HepG2 (cell line): ENCODE measurements around the gene SETD2. TPM values are rescaled to one million over a fixed set of nuclear protein-coding genes. Genes with fewer than 3 reads are reported as not detected.

Experiments
- CHD2 ChIP-seq: IDR thresholded peaks from 2 replicates; pipeline ENCODE4 v1.6.1; 2011; ENCODE audit warnings: low read depth, low read length, improper control_type of control experiment
- CHD4 ChIP-seq: fragments of 200-600 bp; sonication (generic); IDR thresholded peaks from 2 replicates; pipeline ENCODE4 v1.7.0; 2017; ENCODE audit warnings: mild to moderate bottlenecking, low read length, borderline replicate concordance
- FOSL2 ChIP-seq: sonication (generic); formaldehyde crosslinking; IDR thresholded peaks from 2 replicates; pipeline ENCODE4 v1.4.0; 2020; ENCODE audit warnings: missing genetic modification reagents
- FOXC1 ChIP-seq: sonication (generic); formaldehyde crosslinking; IDR thresholded peaks from 2 replicates; pipeline ENCODE4 v1.8.0; 2022; ENCODE audit warnings: mild to moderate bottlenecking, missing genetic modification reagents, borderline replicate concordance
- GATA4 ChIP-seq: sonication (generic); IDR thresholded peaks from 2 replicates; pipeline ENCODE4 v1.6.1; 2016; ENCODE audit warnings: antibody characterized with exemption, low read depth, borderline replicate concordance
- HNF4G ChIP-seq, 2 experiments: sonication (generic) in 1 of 2; formaldehyde crosslinking in 1 of 2; IDR thresholded peaks; 2 replicates each; pipeline versions ENCODE4 v1.4.0 to v1.6.1; 2011 to 2020; ENCODE audit warnings: borderline replicate concordance in 2 of 2, low read depth in 2 of 2, mild to moderate bottlenecking in 2 of 2, low read length in 1 of 2, missing genetic modification reagents in 1 of 2, moderate library complexity in 1 of 2
- IKZF1 ChIP-seq: fragments of 450-650 bp; IDR thresholded peaks from 2 replicates; pipeline ENCODE4 v1.7.1; 2016
- ISX ChIP-seq: sonication (generic); formaldehyde crosslinking; conservative IDR thresholded peaks from 2 replicates; pipeline ENCODE4 v1.5.0; 2020; ENCODE audit warnings: missing genetic modification reagents
- MAFF ChIP-seq: IDR thresholded peaks from 2 replicates; pipeline ENCODE4 v1.6.1; 2011; ENCODE audit warnings: low read depth, low read length, improper control_type of control experiment
- MIXL1 ChIP-seq: IDR thresholded peaks from 2 replicates; pipeline ENCODE4 v1.6.1; 2016
- NBN ChIP-seq: fragments of 450-650 bp; conservative IDR thresholded peaks from 2 replicates; pipeline ENCODE4 v1.6.1; 2017
- NCOR1 ChIP-seq: fragments of 200-600 bp; sonication (generic); IDR thresholded peaks from 2 replicates; pipeline ENCODE4 v1.7.0; 2017; ENCODE audit warnings: antibody characterized with exemption, low read length, borderline replicate concordance
- PRMT3 ChIP-seq: sonication (generic); formaldehyde crosslinking; IDR thresholded peaks from 2 replicates; pipeline ENCODE4 v1.8.1; 2022; ENCODE audit warnings: low read depth, mild to moderate bottlenecking, moderate library complexity, missing genetic modification reagents, borderline replicate concordance
- SCMH1 ChIP-seq: sonication (generic); formaldehyde crosslinking; IDR thresholded peaks from 2 replicates; pipeline ENCODE4 v1.9.0; 2021; ENCODE audit warnings: missing genetic modification reagents, mild to moderate bottlenecking, borderline replicate concordance
- ZBTB7B ChIP-seq: sonication (generic); formaldehyde crosslinking; IDR thresholded peaks from 2 replicates; pipeline ENCODE4 v1.4.0; 2020; ENCODE audit warnings: missing genetic modification reagents
- ZFX ChIP-seq: sonication (generic); formaldehyde crosslinking; IDR thresholded peaks from 2 replicates; pipeline ENCODE4 v1.4.0; 2020; ENCODE audit warnings: mild to moderate bottlenecking, low read depth, missing genetic modification reagents, moderate library complexity
- ZNF598 ChIP-seq: sonication (generic); formaldehyde crosslinking; IDR thresholded peaks from 2 replicates; pipeline ENCODE4 v1.5.1; 2020; ENCODE audit warnings: mild to moderate bottlenecking, missing genetic modification reagents, borderline replicate concordance
- polyA plus RNA-seq, 8 experiments: library from polyadenylated mRNA; depleted of rRNA in 3 of 8; stranded (reverse) in 7 of 8; unstranded in 1 of 8; fragments of >200 nt; fragmentation: Illumina TruSeq in 4 of 8; extraction: Trizol in 4 of 8; gene quantifications; 2 replicates each; pipeline versions ENCODE4 v1.2.1 to v1.2.3, GENCODE V29; 2011 to 2016; ENCODE audit warnings: low read depth in 4 of 8, missing spikeins in 1 of 8, mixed read lengths in 1 of 8; ENCODE audit not compliant: insufficient read depth in 1 of 8
- total RNA-seq, 5 experiments: library from RNA; depleted of rRNA; stranded (reverse); fragments of >200 nt; fragmentation: Illumina TruSeq; extraction: Trizol; gene quantifications; 2 replicates each; pipeline ENCODE4 v1.2.3, GENCODE V29; 2016; ENCODE audit warnings: low read depth in 1 of 5
- TF ChIP-seq, protein P1 (sequence below): IDR thresholded peaks from 2 replicates; pipeline ENCODE4 v1.6.1; 2012; ENCODE audit warnings: low read depth, low read length, improper control_type of control experiment
- TF ChIP-seq, protein P2 (sequence below): sonication (generic); formaldehyde crosslinking; IDR thresholded peaks from 2 replicates; pipeline ENCODE4 v1.5.1; 2020; ENCODE audit warnings: missing genetic modification reagents, mild to moderate bottlenecking, borderline replicate concordance
- TF ChIP-seq, protein P3 (sequence below): sonication (generic); formaldehyde crosslinking; IDR thresholded peaks from 2 replicates; pipeline ENCODE4 v1.4.0; 2020; ENCODE audit warnings: mild to moderate bottlenecking, low read depth, missing genetic modification reagents
- TF ChIP-seq, protein P4 (sequence below): sonication (generic); formaldehyde crosslinking; IDR thresholded peaks from 2 replicates; pipeline ENCODE4 v1.5.0; 2020; ENCODE audit warnings: mild to moderate bottlenecking, missing genetic modification reagents

Gene SETD2
- total and polyA plus RNA-seq, 2 of the 13 experiments (the other 11 are each of a cell fraction or from before 2014, with no cell fraction given), result 14.2 to 24.2 TPM

DNA sequence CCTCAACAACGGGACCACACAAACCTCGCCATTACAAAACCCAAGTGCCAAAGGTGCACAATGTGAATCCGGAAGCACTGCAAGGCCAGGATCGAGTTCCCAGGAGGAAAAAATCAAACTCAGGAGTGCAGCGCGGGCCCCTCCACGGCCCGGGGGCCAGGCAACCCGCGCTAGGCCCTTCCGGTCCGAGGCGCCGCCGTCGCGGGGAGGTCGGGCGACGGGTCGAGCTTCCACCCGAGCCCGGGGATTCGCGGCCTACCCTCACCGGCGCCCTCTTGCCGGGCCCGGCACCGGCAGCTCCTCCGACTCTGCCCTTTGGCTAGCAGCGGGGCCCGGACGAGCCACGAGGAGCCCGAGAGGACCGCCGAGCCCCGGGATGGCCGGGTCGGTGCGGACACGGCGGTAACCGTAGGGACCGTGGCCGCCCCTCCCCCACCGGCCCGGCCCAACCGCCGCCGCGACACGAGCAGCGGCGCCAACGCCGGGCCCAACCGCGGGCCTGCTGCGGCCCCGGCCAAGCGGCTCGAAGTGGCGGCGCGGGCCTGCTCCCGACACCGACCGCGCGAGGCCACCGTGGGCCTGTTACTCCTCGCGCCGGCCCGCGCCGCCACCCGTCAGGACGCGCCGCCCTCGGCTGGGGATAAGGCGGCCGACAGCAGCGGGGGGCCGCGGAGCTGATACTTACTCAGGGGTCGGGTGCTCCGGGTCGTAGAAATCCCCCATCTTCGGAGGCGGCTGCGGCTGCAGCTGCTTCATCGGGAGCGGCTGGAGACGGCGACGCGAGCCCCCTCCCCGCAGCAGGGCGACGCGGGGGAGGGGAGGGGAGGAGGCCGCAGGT lies 525 bp downstream of the SETD2 start (continued):
- TF ChIP-seq MIXL1 (CRISPR knock-in tag), result no peak
- no peak for TF ChIP-seq FOSL2 (CRISPR knock-in tag)
- TF ChIP-seq, protein P1, sequence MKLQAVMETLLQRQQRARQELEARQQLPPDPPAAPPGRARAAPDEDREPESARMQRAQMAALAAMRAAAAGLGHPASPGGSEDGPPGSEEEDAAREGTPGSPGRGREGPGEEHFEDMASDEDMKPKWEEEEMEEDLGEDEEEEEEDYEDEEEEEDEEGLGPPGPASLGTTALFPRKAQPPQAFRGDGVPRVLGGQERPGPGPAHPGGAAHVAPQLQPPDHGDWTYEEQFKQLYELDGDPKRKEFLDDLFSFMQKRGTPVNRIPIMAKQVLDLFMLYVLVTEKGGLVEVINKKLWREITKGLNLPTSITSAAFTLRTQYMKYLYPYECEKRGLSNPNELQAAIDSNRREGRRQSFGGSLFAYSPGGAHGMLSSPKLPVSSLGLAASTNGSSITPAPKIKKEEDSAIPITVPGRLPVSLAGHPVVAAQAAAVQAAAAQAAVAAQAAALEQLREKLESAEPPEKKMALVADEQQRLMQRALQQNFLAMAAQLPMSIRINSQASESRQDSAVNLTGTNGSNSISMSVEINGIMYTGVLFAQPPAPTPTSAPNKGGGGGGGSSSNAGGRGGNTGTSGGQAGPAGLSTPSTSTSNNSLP, result no peak
- 0 out of 2 replicates have a peak, but pooled peaks have one; percentile 61 for TF ChIP-seq PRMT3 (CRISPR knock-in tag)
- TF ChIP-seq, protein P2, sequence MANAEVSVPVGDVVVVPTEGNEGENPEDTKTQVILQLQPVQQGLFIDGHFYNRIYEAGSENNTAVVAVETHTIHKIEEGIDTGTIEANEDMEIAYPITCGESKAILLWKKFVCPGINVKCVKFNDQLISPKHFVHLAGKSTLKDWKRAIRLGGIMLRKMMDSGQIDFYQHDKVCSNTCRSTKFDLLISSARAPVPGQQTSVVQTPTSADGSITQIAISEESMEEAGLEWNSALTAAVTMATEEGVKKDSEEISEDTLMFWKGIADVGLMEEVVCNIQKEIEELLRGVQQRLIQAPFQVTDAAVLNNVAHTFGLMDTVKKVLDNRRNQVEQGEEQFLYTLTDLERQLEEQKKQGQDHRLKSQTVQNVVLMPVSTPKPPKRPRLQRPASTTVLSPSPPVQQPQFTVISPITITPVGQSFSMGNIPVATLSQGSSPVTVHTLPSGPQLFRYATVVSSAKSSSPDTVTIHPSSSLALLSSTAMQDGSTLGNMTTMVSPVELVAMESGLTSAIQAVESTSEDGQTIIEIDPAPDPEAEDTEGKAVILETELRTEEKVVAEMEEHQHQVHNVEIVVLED (CRISPR knock-in tag), result no peak
- no peak for TF ChIP-seq SCMH1
- TF ChIP-seq NCOR1, result no peak; the same call in 1 of the 2 replicates
- TF ChIP-seq ZNF598 (CRISPR knock-in tag), result peak; percentile 40; the same call in 1 of the 2 replicates
- TF ChIP-seq, protein P3, sequence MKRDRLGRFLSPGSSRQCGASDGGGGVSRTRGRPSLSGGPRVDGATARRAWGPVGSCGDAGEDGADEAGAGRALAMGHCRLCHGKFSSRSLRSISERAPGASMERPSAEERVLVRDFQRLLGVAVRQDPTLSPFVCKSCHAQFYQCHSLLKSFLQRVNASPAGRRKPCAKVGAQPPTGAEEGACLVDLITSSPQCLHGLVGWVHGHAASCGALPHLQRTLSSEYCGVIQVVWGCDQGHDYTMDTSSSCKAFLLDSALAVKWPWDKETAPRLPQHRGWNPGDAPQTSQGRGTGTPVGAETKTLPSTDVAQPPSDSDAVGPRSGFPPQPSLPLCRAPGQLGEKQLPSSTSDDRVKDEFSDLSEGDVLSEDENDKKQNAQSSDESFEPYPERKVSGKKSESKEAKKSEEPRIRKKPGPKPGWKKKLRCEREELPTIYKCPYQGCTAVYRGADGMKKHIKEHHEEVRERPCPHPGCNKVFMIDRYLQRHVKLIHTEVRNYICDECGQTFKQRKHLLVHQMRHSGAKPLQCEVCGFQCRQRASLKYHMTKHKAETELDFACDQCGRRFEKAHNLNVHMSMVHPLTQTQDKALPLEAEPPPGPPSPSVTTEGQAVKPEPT (CRISPR knock-in tag), result no peak
- no peak for TF ChIP-seq ZBTB7B (CRISPR knock-in tag)
- peak; percentile 99 for TF ChIP-seq ZFX
- TF ChIP-seq GATA4, result no peak
- TF ChIP-seq NBN, result no peak
- TF ChIP-seq FOXC1 (CRISPR knock-in tag), result peak; percentile 48; the same call in 1 of the 2 replicates
- no peak for TF ChIP-seq ISX
- no peak for TF ChIP-seq HNF4G (IDR thresholded peaks at IDR 0.05; ENCODE audit: borderline replicate concordance, low read depth, low read length)
- TF ChIP-seq HNF4G (CRISPR knock-in tag; IDR thresholded peaks at IDR 0.05; ENCODE audit: borderline replicate concordance, low read depth), result no peak; the same call in 1 of the 2 replicates
- no peak for TF ChIP-seq MAFF
- no peak for TF ChIP-seq CHD4
- no peak for TF ChIP-seq IKZF1
- no peak for TF ChIP-seq CHD2
- TF ChIP-seq, protein P4, sequence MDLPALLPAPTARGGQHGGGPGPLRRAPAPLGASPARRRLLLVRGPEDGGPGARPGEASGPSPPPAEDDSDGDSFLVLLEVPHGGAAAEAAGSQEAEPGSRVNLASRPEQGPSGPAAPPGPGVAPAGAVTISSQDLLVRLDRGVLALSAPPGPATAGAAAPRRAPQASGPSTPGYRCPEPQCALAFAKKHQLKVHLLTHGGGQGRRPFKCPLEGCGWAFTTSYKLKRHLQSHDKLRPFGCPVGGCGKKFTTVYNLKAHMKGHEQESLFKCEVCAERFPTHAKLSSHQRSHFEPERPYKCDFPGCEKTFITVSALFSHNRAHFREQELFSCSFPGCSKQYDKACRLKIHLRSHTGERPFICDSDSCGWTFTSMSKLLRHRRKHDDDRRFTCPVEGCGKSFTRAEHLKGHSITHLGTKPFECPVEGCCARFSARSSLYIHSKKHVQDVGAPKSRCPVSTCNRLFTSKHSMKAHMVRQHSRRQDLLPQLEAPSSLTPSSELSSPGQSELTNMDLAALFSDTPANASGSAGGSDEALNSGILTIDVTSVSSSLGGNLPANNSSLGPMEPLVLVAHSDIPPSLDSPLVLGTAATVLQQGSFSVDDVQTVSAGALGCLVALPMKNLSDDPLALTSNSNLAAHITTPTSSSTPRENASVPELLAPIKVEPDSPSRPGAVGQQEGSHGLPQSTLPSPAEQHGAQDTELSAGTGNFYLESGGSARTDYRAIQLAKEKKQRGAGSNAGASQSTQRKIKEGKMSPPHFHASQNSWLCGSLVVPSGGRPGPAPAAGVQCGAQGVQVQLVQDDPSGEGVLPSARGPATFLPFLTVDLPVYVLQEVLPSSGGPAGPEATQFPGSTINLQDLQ (CRISPR knock-in tag), result 0 out of 2 replicates have a peak, but pooled peaks have one; percentile 59
